ENCODE data around the gene PDIK1L. TPM values are rescaled to one million over a fixed set of nuclear protein-coding genes. Genes with fewer than 3 reads are reported as not detected.

Gene PDIK1L
- total RNA-seq, 1 experiment from 2014 or later: 5.6 TPM

DNA sequence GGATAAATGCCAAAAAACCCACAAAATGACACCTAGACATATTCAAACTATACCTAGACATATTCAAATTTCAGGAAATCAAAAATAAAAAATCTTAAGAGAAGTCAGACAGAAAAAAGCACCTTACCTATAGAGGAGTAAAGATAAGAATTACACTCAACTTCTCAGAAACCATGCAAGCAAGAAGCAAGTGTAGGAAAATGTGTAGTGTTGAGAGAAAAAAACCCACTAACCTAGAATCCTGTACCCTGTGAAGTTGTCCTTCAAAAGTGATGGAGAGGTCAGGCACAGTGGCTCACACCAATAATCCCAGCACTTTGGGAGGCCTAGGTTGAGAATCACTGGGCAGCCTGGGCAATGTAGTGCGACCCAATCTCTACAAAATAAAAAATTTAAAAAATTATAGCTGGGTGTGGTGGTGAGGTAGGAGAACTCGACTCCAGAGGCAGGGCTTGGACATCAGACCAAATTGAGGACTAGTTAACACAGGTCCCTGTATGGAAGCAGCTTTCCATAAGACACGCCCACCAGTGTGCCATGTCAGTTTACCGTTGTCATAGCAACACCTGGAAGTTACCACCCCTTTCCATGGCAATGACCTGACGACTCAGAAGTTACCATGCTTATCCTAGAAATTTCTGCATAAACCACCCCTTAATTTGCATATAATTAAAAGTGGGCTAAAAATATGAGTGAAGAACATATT lies 20.7 kb downstream of the PDIK1L start:
- no peaks in the 10 kb centered on the region for H3K23me2 ChIP-seq (ENCODE audit: insufficient read length, low read depth, low read length, poor library complexity, severe bottlenecking)
- H3K9ac ChIP-seq (ENCODE audit: extremely low read depth, insufficient read length, low read length): no peak overlapping the region
- H3T11ph ChIP-seq (ENCODE audit: low read length): no peak overlapping the region
- H2BK5ac ChIP-seq (ENCODE audit: insufficient read length, low read length): no peak overlapping the region
- no peak overlapping the region for H2BK15ac ChIP-seq (ENCODE audit: low read depth, low read length)
- Mint-ChIP-seq H3K27ac (no peak overlapping the region; a peak in 1 of 7 replicates), H3K36me3 (ENCODE audit: insufficient read depth in 1 of 3, low read depth in 3 of 3) (no peaks in the 10 kb centered on the region), H3K27me3 (ENCODE audit: low read depth) (peaks cover 2% of the 10 kb centered on the region), H3K4me3 (no peak overlapping the region), H3K9me3 (peaks cover 0 to 2% of the 10 kb centered on the region in 2 experiments; a peak in 2 of 5 replicates), H3K4me1 (peaks cover 0 to 4% of the 10 kb centered on the region in 2 experiments; a peak in 2 of 4 replicates)
- H2BK12ac ChIP-seq (ENCODE audit: insufficient read length, low read depth, low read length): no peak overlapping the region
- H2BK120ac ChIP-seq (ENCODE audit: low read depth, low read length, poor library complexity, severe bottlenecking): no peak overlapping the region
- H3K27ac ChIP-seq (ENCODE audit: insufficient read length, low read depth, low read length): no peak overlapping the region
- no peak overlapping the region for H4K8ac ChIP-seq (replicated peaks; ENCODE audit: insufficient read length, low read depth, low read length)
- no peak overlapping the region for H3K23ac ChIP-seq (ENCODE audit: insufficient read length, low read depth, low read length)
- H4K91ac ChIP-seq (ENCODE audit: insufficient read length, low read depth, low read length): no peak overlapping the region
- DNase-seq: peak; percentile 54
- no peak overlapping the region for H2AFZ ChIP-seq (ENCODE audit: low read length)
- H3K18ac ChIP-seq (ENCODE audit: insufficient read length, low read depth, low read length): no peak overlapping the region
- no peaks in the 10 kb centered on the region for H3K4me1 ChIP-seq (ENCODE audit: insufficient read depth, low read length)
- H3K14ac ChIP-seq (ENCODE audit: insufficient read depth, low read length): no peak overlapping the region
- no peak overlapping the region for H3K4ac ChIP-seq (ENCODE audit: low read depth, low read length)
- no peaks in the 10 kb centered on the region for H4K20me1 ChIP-seq (ENCODE audit: control insufficient read depth, insufficient read depth, insufficient read length)
- H4K5ac ChIP-seq (ENCODE audit: insufficient read length, low read depth, low read length): no peak overlapping the region
- H3K79me2 ChIP-seq (ENCODE audit: insufficient read depth, low read length): no peaks in the 10 kb centered on the region
- no peaks in the 10 kb centered on the region for H3K9me3 ChIP-seq (ENCODE audit: control insufficient read depth, low read depth, low read length)
- H2AK5ac ChIP-seq (ENCODE audit: insufficient read length, low read length): no peak overlapping the region
- no CpG with 5 or more reads among the region's 5 CpGs for WGBS (ENCODE audit: extremely low coverage, insufficient read length, low lambda C conversion rate)
- TF ChIP-seq CTCF (conservative IDR thresholded peaks at IDR 0.05): no peak
- H3K4me2 ChIP-seq (ENCODE audit: insufficient read depth, insufficient read length, low read length): no peak overlapping the region
- no peak overlapping the region for H3K56ac ChIP-seq (ENCODE audit: insufficient read length, low read depth, low read length)
- H2BK20ac ChIP-seq (ENCODE audit: low read depth, low read length, poor library complexity, severe bottlenecking): no peak overlapping the region
- H3K27me3 ChIP-seq (ENCODE audit: insufficient read depth, low read length): no peaks in the 10 kb centered on the region
- H3K79me1 ChIP-seq (ENCODE audit: insufficient read depth, low read depth, low read length, poor library complexity, severe bottlenecking): no peaks in the 10 kb centered on the region
